Measurements from ENCODE around the gene PCNT.
A peak's percentile ranks its signal among the peaks of the same experiment; 100 is the strongest.
"Not testable (repeated sequence)": the region's sequence is repeated elsewhere in the genome, so short reads cannot be mapped to it uniquely, and the experiment has no call there.

PCNT gene

GRCh38 chr21:46308431-46308830 lies 15.5 kb upstream of the PCNT start:
- DNase-seq (ENCODE audit: low spot score): no peak

DNA sequence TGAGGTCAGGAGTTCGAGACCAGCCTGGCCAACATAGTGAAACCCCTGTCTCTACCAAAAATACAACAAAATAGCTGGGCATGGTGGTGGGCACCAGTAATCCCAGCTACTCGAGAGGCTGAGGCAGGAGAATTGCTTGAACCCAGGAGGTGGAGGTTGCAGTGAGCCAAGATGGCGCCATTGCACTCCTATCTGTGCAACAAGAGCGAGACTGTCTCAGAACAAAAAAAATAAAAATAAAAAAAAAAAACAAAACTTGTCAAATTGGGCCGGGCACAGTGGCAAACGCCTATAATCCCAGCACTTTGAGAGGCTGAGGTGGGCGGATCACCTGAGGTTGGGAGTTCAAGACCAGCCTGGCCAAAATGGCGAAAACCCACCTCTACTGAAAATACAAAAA lies 13.7 kb upstream of the PCNT start:
- DNase-seq (ENCODE audit: low spot score): not testable (repeated sequence)

- DNase-seq (ENCODE audit: low spot score): no peak
These were observed 12.4 kb upstream of the PCNT start for GRCh38 chr21:46311568-46311967.

DNA sequence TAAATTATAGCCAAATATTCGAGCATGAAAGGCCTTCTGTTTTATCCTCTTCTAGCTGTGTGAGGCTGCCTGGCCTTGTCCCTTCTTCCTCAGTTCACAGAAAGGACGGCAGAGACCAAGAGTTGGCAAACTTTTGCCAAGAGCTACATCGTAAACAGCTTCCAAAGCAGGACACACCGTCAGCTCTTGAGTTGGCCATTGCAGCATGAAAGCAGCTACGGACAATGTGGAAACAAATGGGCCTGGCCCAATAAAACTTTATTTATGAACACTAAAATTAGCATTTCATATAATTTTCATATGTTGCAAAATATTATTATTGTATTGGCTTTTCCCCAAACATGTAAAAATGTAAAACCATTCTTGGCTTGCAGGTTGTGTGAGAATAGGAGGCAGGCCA lies 11.0 kb upstream of the PCNT start:
- DNase-seq (ENCODE audit: low spot score): no peak

- no peak for DNase-seq (ENCODE audit: low spot score)
These were observed 9.4 kb upstream of the PCNT start for GRCh38 chr21:46314441-46315020.

- no peak for DNase-seq (ENCODE audit: low spot score)
These were observed 7.1 kb upstream of the PCNT start for GRCh38 chr21:46316708-46317324.

- DNase-seq (ENCODE audit: low spot score): no peak
These were observed 6.1 kb upstream of the PCNT start for GRCh38 chr21:46317710-46318463.

- DNase-seq (ENCODE audit: low spot score): no peak
These were observed 5.5 kb upstream of the PCNT start for GRCh38 chr21:46318464-46318845.

GRCh38 chr21:46319186-46319585 lies 4.8 kb upstream of the PCNT start:
- DNase-seq (ENCODE audit: low spot score): no peak

DNA sequence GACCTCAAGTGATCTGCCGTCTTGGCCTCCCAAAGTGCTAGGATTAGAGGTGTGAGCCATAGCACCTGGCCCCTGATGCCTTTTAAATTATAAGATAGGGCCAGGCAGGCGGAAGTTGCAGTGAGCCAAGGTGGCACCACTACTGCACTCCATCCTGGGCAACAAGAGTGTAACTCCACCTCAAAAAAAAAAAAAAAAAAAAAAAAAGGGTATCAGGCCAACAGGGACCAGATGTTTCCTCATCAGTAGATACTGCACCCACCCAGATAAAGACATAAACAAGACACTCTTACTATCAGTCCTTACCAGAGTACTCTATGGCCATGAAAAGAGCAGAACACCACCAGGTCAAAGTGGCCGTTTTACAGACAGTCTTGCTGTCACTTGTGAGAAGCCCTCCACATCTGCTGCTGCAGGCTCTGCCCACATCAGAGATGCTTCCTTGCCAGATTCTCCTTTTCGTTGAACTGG lies 3.6 kb upstream of the PCNT start:
- no peak for DNase-seq (ENCODE audit: low spot score)

DNA sequence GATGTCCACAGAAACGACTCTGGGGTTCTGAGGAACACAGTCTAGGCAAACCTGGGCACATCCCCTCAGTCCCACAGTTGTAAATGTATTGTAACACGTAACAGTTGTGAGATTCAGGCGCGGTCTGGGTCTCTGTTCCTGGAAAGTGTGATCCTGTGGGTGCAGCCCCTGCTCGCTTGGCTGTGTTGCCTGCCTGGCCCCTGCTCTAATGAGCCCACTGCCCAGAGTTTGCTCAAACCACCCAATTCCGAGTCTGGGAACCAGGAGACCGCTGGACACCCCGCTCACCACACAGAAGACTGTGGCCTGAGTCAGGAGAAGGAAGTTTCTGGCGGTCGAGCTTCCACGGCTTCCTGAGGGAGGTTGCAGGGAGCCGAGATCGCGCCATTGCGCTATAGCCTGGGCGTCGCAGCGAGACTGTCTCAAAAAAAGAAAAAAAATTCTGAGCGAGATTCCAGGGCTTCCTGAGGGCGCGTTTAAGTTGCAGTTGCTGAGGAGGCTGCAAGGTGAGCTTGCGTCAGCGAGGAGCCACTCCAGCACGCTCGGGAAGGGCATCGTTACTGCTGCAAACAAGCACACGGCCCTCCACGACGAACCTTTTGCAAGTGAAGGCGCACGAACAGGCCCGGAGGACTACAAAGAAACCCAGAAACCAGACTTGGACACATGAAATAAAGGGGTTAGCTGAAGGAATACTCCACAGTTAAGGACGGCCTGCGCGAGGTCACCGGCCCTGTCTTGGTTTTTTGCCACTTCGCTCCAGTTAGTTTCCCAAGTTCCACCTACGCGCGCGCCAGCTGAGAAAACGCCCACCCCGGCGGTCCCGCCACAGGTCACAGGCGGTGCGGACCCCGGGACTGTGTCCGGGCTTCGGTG lies 1.4 kb upstream of the PCNT start:
- no peak for DNase-seq (ENCODE audit: low spot score)

GRCh38 chr21:46323227-46323709 lies 688 bp upstream of the PCNT start:
- no peak for DNase-seq (ENCODE audit: low spot score)

DNA sequence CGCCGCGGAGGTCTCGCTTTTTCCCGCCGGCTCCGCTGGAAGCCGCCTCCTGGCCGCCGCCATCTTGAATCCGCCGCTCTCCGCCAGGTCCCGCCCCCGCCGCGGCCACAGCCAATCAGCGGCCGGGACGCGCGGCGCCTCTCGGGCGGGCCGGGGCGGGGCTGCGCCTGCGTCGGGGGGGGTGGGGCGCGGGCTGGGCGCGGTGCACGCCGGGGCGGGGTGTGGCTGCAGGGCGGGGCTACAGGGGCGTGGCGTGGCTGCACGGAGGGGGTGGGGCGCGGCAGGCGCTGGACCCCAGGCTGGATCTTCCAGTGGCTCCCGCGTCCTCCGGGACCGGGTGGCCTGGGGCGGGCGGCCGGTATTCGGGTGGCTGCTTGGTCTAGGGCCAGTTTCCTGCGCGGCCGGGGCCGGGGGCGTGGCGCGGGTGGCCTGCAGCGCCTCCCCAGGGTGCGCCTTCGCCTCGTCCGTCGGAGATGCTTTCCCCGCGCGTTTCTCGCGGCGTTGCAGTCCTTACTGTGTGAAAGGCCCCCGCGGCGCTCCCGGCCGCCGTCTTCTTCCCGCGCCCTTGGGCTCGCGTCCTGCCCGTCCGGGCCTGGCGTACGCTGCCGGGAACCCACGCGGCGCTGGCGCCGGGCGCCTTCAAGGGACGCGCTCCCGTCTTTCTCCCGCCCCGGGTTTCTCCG lies 575 bp downstream of the PCNT start:
- DNase-seq (ENCODE audit: low spot score): peak; percentile 87

- peak; percentile 61 for DNase-seq (ENCODE audit: low spot score)
These were observed 1.3 kb downstream of the PCNT start for GRCh38 chr21:46325073-46325912.

GRCh38 chr21:46326110-46326703 lies 2.3 kb downstream of the PCNT start:
- peak; percentile 11 for DNase-seq (ENCODE audit: low spot score)

DNA sequence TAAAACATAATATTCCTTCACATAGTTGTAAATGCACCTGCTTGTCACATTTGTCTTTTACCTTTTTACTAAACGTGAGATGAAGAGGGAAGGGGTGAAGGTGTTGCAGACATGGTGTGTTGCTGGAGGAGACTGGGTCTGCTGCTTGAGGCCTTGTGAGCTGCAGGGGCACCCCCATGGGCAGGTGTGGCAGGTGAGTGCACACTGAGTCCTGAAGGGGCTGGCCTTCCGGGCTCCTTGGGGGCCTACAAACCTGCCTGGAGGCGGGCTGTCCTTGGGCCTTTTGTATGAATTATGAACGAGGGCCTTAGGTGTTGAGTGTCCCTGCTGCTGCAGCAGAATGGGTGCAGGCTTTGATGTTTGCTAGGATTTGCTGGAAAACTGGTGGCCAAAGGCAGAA lies 3.8 kb downstream of the PCNT start:
- DNase-seq (ENCODE audit: low spot score): no peak

GRCh38 chr21:46328151-46328550 lies 4.2 kb downstream of the PCNT start:
- DNase-seq (ENCODE audit: low spot score): no peak

- DNase-seq (ENCODE audit: low spot score): no peak
These were observed 5.8 kb downstream of the PCNT start for GRCh38 chr21:46329796-46330195.

GRCh38 chr21:46334351-46335140 lies 10.6 kb downstream of the PCNT start:
- DNase-seq (ENCODE audit: low spot score): no peak

DNA sequence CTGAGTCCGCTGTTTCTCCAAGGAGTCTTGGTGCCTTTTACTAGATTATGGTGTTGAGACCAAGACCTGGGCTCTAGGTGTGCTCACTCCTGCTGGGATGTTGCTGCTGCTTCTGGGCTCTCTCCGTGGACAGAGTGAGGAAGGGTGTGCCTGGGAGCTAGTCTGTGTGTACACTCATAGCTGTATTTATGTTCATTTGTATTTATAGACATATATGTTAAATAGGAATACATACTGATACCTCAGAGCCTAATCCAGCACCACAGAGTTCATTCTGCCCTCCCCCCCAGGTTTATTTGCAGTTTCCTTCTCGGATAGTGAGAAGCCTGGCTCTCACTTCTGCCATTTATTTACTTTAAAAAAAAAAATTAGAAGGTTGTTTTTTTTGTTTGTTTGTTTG lies 12.6 kb downstream of the PCNT start:
- no peak for DNase-seq (ENCODE audit: low spot score)

Measured in LoVo (cell line).